ENCODE data around the gene ZSWIM3. TPM values are rescaled to one million over a fixed set of nuclear protein-coding genes. Genes with fewer than 3 reads are reported as not detected.

The ZSWIM3 gene
- total and polyA plus RNA-seq, 2 of the 13 experiments (the other 11 are each of a cell fraction or from before 2014, with no cell fraction given): 5.2 to 5.8 TPM

GRCh38 chr20:45911486-45912343 is 54.3 kb downstream of the ZSWIM3 start, which contains the start of gene PLTP (continued):
- TF ChIP-seq ZNF280D (CRISPR knock-in tag; IDR thresholded peaks at IDR 0.05) (peak; percentile 86; the same call in 1 of the 2 replicates), GMEB1 (CRISPR knock-in tag; IDR thresholded peaks at IDR 0.05; ENCODE audit: borderline replicate concordance) (no peak), ZNF660 (CRISPR knock-in tag; IDR thresholded peaks at IDR 0.05; ENCODE audit: borderline replicate concordance, low read depth) (peak; percentile 84; the same call in 1 of the 2 replicates), STAT6 (CRISPR knock-in tag; IDR thresholded peaks at IDR 0.05; ENCODE audit: borderline replicate concordance) (no peak), REL (CRISPR knock-in tag; conservative IDR thresholded peaks at IDR 0.05) (peak; percentile 50; the same call in 1 of the 2 replicates), ZNF431 (CRISPR knock-in tag; IDR thresholded peaks at IDR 0.05; ENCODE audit: borderline replicate concordance, low read depth) (no peak), SKI (IDR thresholded peaks at IDR 0.05; ENCODE audit: partially characterized antibody) (no peak), E2F1 (CRISPR knock-in tag; IDR thresholded peaks at IDR 0.05) (no peak), ZNF646 (CRISPR knock-in tag; IDR thresholded peaks at IDR 0.05) (0 out of 2 replicates have a peak, but pooled peaks have one; percentile 16), TEAD2 (CRISPR knock-in tag; IDR thresholded peaks at IDR 0.05) (no peak), DMAP1 (CRISPR knock-in tag; IDR thresholded peaks at IDR 0.05) (0 out of 2 replicates have a peak, but pooled peaks have one; percentile 16)

All from HepG2 (cell line).